ENCODE measurements around the gene RUVBL2.

The RUVBL2 gene

DNA sequence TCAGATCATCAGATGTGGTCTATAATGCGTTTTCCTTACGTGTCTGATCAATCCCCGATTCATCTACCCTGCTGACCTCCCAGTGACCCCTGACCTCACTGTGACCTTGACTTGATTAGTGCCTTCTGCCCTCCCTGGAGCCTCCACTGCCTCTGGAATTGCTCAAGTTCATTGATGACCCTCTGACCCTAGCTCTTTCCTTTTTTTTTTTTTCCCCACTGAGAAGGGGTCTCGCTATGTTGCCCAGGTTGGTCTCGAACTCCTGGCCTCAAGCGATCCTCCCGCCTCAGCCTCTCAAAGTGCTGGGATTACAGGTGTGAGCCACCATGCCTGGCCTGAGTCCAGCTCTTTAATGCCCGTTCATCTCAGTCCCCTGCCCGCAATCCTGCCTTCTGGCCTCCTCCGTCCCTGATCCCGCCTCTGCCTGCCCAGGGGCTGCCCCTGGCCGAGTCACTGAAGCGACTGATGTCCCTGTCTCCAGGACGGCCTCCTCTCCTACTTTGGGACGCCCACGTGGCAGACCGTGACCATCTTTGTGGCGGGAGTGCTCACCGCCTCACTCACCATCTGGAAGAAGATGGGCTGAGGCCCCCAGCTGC is 32.5 kb upstream of the RUVBL2 start:
- no peak overlapping the region for H3K4me3 Mint-ChIP-seq
- no peaks in the 10 kb centered on the region for H3K9me3 Mint-ChIP-seq
- peaks cover 48% of the 10 kb centered on the region for H3K36me3 Mint-ChIP-seq
- peaks cover 63% of the 10 kb centered on the region for H3K4me1 Mint-ChIP-seq
- no peaks in the 10 kb centered on the region for H3K27me3 Mint-ChIP-seq
- ATAC-seq: no peak
- H3K27ac Mint-ChIP-seq: peak overlapping the region; percentile 100

DNA sequence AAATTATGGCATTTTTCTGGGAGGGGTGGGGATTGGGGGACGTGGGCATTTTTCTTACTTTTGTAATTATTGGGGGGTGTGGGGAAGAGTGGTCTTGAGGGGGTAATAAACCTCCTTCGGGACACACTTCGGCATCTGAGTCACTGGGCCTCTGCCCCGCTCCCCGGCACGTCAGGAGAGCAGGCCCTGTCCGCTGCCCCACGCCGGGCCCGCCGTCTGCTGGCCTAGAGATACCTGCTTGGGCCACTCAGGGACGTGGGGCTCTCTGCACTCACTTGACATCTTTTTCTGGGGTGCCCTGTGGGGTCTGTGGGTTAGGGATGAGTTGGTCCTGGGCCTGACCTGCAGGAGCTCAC is 32.0 kb upstream of the RUVBL2 start:
- Mint-ChIP-seq H3K27ac (peak overlapping the region; percentile 100), H3K36me3 (peaks cover 48% of the 10 kb centered on the region)

DNA sequence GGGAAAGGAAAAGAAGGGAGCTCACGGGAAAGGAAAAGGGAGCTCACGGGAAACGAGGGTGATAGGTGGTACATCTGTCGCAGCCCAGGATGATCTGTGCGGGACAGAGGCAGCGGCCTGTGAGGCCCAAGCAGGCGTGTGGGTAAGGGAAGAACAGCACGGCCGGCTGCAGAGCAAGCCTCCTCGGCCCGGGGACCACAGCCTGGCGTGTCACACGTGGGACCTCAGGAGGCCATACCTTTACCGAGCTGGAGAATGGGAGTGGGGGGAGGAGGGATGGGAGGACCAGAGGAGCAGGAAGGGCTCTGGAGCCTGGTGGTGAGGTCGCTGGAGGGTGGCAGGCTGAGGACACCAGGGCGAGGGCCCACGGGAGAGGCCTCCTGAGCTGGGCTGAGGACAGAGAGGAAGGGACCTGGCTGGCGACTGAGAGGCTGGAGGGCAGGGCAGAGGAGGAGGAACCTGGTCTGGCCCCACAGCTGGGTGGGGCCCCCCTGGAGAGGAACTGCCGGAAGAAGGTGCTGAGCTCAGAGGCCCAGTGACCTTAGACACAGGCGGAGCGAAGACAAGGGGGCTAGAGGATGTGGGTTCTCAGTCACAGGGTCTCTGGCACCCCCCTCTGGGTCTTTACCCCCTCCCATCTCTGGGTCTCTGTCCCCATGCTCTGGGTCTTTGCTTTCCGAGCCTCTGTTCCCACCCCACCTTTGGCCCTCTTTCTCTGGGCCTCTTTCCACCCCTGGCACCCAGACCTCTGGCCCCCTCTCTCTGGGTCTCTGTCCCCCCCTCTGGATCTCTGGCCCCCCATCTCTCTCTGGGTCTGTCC is 31.4 kb upstream of the RUVBL2 start:
- H3K9me3 Mint-ChIP-seq: no peaks in the 10 kb centered on the region
- peaks cover 63% of the 10 kb centered on the region for H3K4me1 Mint-ChIP-seq
- peak overlapping the region; percentile 100 for H3K4me3 Mint-ChIP-seq
- peaks cover 48% of the 10 kb centered on the region for H3K36me3 Mint-ChIP-seq
- ATAC-seq: peak; percentile 73
- H3K27me3 Mint-ChIP-seq: no peaks in the 10 kb centered on the region
- peak overlapping the region; percentile 100 for H3K27ac Mint-ChIP-seq

More for the DNA sequence above, 32.0 kb upstream of the RUVBL2 start:
- no peaks in the 10 kb centered on the region for H3K27me3 Mint-ChIP-seq
- peaks cover 63% of the 10 kb centered on the region for H3K4me1 Mint-ChIP-seq
- H3K4me3 Mint-ChIP-seq: peak overlapping the region; percentile 100
- no peak for ATAC-seq
- H3K9me3 Mint-ChIP-seq: no peaks in the 10 kb centered on the region

DNA sequence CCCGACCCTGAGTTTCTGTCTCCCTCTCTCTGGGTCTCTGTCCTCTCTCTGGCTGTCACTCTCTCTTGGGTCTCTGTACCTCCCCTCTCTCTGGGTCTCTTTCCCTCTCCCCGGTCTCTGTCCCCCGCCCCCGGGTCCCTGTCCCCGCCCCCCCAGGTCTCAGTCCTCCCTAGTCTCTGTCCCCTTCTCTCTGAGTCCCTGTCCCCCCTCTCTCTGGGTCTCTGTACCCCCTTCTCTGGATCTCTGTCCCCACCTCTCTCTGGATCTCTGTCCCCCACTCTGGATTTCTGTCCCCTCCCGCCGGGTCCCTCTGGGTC is 30.9 kb upstream of the RUVBL2 start:
- Mint-ChIP-seq H3K27me3 (no peaks in the 10 kb centered on the region), H3K9me3 (no peaks in the 10 kb centered on the region), H3K27ac (peak overlapping the region; percentile 100), H3K36me3 (peaks cover 51% of the 10 kb centered on the region), H3K4me3 (peak overlapping the region; percentile 100), H3K4me1 (peaks cover 68% of the 10 kb centered on the region)
- ATAC-seq: no peak

DNA sequence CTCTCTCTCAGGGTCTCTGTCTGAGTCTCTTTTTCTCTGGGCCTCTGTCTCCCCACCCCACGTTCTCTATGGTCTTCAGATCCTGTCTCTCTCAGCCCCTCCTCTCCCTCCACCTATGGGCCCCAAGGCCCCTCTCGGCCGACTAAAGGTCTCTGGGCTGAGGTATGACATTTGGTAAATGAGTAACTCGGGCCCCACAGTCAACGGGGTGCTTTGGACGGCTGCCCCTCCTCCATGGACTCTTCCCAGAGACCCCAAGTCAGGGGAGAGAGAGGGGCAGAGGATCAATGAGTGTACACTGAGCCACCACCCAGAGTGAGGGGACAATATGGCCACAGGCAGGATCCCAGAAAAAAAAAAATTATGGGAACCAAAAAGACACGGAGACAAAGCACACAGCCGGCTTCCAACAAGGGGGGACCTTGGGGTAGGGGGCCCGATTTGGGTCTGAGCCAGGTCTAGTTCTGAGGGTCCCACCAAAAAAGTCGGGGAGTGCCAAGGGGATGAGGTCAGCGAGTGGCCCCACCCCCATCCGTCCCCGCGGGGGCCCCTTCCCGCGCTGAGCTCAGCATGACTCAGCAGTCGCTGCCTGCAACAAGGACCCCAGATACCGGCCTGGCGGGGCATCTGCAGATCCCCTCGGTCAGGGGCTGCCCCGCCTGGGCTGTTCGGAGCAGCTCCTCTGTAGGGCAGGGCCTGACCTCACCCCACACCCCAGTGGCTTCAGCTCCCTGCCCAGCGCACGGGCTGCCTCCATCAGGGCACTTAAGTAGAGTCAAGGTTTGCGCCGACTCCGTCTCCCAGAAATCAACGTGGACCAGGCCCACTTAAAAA is 30.1 kb upstream of the RUVBL2 start:
- peak; percentile 6 for ATAC-seq
- H3K4me1 Mint-ChIP-seq: peaks cover 76% of the 10 kb centered on the region
- H3K27ac Mint-ChIP-seq: peak overlapping the region; percentile 100
- H3K4me3 Mint-ChIP-seq: peak overlapping the region; percentile 100
- H3K9me3 Mint-ChIP-seq: no peaks in the 10 kb centered on the region
- H3K27me3 Mint-ChIP-seq: no peaks in the 10 kb centered on the region
- peaks cover 50% of the 10 kb centered on the region for H3K36me3 Mint-ChIP-seq

DNA sequence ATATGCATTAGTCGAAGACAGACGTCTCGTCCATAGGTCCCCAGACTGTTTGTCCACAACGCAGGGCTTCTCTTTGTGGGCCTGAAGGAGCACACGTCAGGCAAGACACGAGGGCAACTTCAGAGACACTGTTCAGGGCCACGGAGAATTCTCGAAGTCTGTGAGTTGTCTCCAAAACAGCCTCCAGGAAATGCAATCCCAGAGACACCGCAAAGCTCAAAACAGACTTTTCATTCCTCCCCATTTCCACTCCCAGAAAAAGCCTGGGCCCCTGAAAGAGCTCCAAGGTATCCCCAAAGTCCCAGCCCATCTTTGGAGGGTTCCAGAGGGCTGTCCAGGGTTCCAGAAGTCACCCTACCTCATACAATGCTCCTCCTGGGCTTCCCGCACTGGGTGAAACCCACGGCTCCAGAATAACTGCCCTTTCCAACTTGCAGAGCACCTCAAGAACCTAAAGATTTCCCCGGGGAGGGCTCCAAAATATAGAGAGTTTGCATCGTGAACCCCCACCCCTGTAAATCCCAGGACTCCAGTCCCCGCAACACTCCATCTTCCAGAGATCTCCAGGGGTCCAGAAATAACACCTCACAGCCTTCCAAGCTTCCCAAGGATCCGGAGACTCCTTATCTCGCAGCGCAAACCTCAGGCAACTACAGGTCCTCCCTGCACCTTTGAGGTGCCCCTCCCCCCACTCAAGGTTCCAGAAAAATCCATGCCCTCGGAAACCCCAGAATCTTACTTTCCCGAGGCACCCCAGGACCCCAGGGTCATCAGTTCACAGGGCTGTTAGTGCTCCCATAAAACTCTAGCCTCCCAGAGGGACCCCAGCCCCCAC is 29.3 kb upstream of the RUVBL2 start:
- no peaks in the 10 kb centered on the region for H3K27me3 Mint-ChIP-seq
- ATAC-seq: no peak
- no peaks in the 10 kb centered on the region for H3K9me3 Mint-ChIP-seq
- peak overlapping the region; percentile 100 for H3K27ac Mint-ChIP-seq
- peaks cover 76% of the 10 kb centered on the region for H3K4me1 Mint-ChIP-seq
- H3K4me3 Mint-ChIP-seq: peak overlapping the region; percentile 100
- H3K36me3 Mint-ChIP-seq: peaks cover 52% of the 10 kb centered on the region

DNA sequence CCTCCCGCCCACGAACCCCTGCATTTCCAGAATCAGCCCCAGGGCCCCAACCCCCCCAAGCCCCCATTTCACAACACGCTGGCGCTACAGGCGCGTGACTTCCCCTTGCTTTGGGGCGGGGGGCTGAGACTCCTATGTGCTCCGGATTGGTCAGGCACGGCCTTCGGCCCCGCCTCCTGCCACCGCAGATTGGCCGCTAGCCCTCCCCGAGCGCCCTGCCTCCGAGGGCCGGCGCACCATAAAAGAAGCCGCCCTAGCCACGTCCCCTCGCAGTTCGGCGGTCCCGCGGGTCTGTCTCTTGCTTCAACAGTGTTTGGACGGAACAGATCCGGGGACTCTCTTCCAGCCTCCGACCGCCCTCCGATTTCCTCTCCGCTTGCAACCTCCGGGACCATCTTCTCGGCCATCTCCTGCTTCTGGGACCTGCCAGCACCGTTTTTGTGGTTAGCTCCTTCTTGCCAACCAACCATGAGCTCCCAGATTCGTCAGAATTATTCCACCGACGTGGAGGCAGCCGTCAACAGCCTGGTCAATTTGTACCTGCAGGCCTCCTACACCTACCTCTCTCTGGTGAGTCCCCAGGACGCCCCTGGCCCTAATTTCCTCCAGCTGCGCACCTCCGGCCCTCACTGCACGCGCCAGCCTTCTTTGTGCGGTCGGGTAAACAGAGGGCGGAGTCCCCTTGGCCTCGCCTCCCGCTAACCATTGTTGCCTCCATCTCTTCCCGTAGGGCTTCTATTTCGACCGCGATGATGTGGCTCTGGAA is 28.5 kb upstream of the RUVBL2 start, which contains the start of gene FTL:
FTL (plus strand) TSS at position 270 of the 766 bp plus-strand sequence; CDS start at position 469, 199 bp downstream.
- H3K36me3 Mint-ChIP-seq: peaks cover 57% of the 10 kb centered on the region
- ATAC-seq: peak; percentile 90
- peaks cover 76% of the 10 kb centered on the region for H3K4me1 Mint-ChIP-seq
- no peaks in the 10 kb centered on the region for H3K9me3 Mint-ChIP-seq
- H3K4me3 Mint-ChIP-seq: peak within 1 kb of the TSS; percentile 100
- no peaks in the 10 kb centered on the region for H3K27me3 Mint-ChIP-seq
- H3K27ac Mint-ChIP-seq: peak within 1 kb of the TSS; percentile 100

DNA sequence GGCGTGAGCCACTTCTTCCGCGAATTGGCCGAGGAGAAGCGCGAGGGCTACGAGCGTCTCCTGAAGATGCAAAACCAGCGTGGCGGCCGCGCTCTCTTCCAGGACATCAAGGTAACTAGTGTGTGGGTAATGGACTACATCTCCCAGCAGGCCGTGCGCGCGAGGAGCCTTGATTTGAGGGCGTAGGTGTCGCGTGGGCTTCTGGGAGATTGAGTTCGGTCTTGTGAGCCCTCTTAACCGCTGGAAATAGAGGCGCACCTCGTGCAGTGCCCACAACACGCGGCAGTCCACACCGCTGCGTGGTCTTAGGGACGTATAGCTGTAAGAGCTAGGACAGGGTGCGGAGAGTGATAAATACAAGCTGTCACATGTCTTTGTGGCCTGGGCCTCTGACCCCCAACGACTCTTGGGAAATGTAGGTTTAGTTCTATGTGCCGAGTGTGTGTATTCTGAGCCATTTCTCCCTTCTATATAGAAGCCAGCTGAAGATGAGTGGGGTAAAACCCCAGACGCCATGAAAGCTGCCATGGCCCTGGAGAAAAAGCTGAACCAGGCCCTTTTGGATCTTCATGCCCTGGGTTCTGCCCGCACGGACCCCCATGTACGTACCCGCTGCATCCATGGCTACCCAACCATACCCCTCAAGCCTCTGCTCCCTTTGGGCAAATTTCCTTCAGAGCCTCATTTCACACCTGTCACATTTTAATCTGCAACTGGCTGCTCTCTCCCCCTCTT is 27.7 kb upstream of the RUVBL2 start:
- H3K27me3 Mint-ChIP-seq: no peaks in the 10 kb centered on the region
- no peaks in the 10 kb centered on the region for H3K9me3 Mint-ChIP-seq
- peaks cover 54% of the 10 kb centered on the region for H3K36me3 Mint-ChIP-seq
- H3K27ac Mint-ChIP-seq: peak overlapping the region; percentile 100
- H3K4me1 Mint-ChIP-seq: peaks cover 80% of the 10 kb centered on the region
- peak overlapping the region; percentile 100 for H3K4me3 Mint-ChIP-seq
- peak; percentile 60 for ATAC-seq

DNA sequence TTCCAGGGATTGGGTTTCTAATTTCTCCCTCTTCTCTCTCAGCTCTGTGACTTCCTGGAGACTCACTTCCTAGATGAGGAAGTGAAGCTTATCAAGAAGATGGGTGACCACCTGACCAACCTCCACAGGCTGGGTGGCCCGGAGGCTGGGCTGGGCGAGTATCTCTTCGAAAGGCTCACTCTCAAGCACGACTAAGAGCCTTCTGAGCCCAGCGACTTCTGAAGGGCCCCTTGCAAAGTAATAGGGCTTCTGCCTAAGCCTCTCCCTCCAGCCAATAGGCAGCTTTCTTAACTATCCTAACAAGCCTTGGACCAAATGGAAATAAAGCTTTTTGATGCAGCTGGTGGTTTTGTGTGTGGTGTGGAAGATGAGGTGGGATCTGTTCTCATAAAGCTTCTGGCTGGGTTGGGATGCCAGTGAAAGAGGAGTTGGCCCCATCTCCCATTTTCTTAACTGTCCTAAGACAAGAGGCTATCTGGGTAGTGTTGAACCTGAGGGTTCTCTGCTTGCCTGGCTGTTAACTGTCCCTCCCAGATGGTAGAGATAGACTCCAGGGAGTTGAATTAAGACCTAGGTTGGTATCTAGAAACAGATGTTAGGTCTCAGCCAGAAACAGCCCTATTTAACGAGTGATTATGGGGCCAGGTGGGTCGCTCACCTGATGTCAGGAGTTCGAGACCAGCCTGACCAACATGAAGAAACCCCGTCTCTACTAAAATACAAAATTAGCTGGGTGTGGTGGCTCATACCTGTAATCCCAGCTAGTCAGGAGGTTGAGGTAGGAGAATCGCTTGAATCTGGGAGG is 26.9 kb upstream of the RUVBL2 start:
- peak overlapping the region; percentile 100 for H3K27ac Mint-ChIP-seq
- peaks cover 46% of the 10 kb centered on the region for H3K36me3 Mint-ChIP-seq
- H3K27me3 Mint-ChIP-seq: no peaks in the 10 kb centered on the region
- H3K4me1 Mint-ChIP-seq: peaks cover 77% of the 10 kb centered on the region
- no peak for ATAC-seq
- H3K4me3 Mint-ChIP-seq: peak overlapping the region; percentile 100
- H3K9me3 Mint-ChIP-seq: no peaks in the 10 kb centered on the region

DNA sequence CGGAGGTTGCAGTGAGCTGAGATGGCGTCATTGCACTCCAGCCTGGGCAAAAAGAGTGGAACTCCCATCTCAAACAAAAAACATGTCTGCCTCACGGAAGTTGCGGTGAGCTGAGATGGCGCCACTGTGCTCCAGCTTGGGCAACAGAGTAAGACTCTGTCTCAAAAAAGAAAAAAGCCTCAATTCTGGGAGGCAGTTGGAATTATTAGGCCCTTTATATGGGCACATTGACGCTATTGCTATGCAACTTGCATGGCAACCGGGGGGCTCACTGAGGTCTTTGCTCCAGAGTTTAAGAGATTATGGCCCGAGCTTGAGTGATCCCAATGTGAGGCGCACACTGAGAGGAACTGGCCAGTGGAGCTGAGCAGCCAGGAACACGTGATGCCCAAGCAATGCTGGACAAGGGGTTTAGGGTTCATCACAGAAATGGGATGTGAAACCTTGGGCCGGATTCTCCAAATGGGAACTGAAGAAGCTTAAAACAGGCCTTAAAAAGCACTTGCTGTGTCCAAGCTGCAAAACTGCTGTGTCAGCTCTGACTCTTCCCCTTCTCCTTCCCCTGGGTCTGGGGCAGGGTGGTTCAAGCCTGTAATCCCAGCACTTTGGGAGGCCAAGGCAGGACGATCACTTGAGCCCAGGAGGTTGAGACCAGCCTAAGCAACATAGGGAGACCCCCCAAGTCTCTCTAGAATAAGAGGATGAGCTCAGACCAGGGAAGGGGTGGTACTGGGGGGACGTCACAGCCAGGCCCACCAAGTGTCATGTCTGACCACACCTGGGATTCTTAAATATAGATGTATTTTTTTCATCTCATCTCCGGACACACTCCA is 26.1 kb upstream of the RUVBL2 start:
- H3K9me3 Mint-ChIP-seq: no peaks in the 10 kb centered on the region
- no peak for ATAC-seq
- H3K27ac Mint-ChIP-seq: peak overlapping the region; percentile 100
- H3K27me3 Mint-ChIP-seq: no peaks in the 10 kb centered on the region
- H3K4me1 Mint-ChIP-seq: peaks cover 68% of the 10 kb centered on the region
- peaks cover 43% of the 10 kb centered on the region for H3K36me3 Mint-ChIP-seq
- H3K4me3 Mint-ChIP-seq: peak overlapping the region; percentile 100

DNA sequence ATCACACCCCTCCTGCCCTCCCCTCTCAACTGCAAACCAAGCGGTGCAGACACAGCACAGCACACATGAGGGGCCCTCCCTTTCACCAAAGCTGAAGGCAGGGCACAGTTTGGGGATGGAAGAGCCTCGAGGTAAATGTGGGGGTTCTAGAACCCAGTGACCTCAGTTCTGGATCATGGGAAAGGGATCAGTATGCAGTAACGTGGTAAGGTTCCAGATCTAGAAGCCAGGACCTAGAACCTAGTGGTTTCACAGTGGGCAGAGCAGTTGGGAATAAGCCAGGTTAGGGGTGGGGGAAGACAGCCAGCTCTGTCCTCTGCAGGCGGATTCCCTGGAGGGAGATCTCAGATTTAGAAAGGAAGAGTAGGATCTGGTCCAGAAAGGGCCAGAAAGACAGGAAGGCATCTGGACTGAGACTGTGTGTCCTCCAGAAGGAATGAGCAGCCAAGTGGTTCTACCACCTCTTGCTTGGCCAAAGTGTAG is 25.5 kb upstream of the RUVBL2 start:
- H3K36me3 Mint-ChIP-seq: peaks cover 49% of the 10 kb centered on the region
- H3K4me3 Mint-ChIP-seq: no peak overlapping the region
- H3K27me3 Mint-ChIP-seq: no peaks in the 10 kb centered on the region
- peaks cover 62% of the 10 kb centered on the region for H3K4me1 Mint-ChIP-seq
- ATAC-seq: no peak
- H3K27ac Mint-ChIP-seq: peak overlapping the region; percentile 100
- H3K9me3 Mint-ChIP-seq: no peaks in the 10 kb centered on the region

DNA sequence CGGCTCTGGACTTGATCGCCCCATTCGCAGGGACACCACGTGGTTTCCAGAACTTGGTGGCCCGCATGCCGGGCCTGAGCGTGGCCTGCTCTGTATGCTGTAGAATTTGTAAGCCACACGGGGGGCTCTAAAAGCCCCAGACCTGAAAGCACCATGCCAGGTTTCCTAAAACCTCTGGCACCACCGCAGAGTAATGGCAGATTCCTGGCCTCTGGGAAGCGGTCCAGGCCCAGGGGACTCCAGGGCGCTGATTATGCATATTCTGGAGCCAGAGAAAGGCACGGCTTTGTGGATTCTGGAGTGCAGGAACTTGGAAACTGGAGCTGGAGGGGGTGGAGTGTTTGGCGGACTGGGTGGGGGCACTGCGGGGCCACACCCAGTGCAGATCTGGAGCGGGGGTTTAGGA is 24.9 kb upstream of the RUVBL2 start:
- Mint-ChIP-seq H3K9me3 (no peaks in the 10 kb centered on the region), H3K4me1 (peaks cover 56% of the 10 kb centered on the region), H3K27ac (peak overlapping the region; percentile 100), H3K4me3 (no peak overlapping the region), H3K36me3 (peaks cover 50% of the 10 kb centered on the region), H3K27me3 (no peaks in the 10 kb centered on the region)
- no peak for ATAC-seq
